ENCODE data around the gene STAT4.

DNA sequence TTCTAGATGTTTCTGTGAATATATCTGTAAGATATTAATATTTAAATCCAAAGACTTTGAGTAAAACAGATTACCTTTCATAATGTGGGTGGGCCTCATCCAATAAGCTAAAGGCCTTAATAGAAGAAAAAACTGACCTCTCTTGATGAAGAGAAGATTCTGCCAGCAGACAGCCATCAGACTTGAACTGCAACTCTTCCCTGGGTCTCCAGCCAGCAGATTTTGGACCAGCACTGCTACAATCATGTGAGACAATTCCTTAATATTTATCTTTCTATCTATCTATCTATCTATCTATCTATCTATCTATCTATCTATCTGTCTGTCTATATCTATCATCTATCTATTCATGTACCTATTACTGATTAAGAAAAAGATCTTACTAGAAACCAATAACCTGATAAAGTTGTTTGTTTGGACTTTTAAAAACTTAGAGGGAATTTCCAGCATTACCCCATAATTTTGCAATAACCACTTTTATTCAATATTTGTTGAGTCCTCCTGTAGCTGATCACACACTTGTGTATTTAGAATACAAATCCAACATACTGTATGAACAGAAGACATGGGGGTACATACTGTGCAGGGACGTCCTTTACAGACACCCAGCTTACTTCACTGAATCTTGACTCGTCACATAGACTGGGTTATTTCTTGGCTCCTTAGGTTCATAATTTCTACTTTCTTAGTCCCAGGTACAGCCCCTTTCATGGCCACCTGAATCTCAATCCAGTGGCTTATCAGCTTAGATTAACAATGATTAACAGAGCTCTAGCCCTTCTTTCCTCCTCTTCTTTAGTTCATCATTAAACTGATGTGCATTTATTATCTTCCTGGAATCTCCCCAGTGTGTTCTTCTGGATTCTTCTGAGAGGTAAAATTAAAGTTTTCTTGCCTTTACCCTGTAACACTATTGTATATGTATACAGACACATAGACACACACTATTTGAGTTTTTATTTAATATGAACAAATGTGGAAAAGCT is 27.2 kb upstream of the STAT4 start:
- TF ChIP-seq, protein P1, sequence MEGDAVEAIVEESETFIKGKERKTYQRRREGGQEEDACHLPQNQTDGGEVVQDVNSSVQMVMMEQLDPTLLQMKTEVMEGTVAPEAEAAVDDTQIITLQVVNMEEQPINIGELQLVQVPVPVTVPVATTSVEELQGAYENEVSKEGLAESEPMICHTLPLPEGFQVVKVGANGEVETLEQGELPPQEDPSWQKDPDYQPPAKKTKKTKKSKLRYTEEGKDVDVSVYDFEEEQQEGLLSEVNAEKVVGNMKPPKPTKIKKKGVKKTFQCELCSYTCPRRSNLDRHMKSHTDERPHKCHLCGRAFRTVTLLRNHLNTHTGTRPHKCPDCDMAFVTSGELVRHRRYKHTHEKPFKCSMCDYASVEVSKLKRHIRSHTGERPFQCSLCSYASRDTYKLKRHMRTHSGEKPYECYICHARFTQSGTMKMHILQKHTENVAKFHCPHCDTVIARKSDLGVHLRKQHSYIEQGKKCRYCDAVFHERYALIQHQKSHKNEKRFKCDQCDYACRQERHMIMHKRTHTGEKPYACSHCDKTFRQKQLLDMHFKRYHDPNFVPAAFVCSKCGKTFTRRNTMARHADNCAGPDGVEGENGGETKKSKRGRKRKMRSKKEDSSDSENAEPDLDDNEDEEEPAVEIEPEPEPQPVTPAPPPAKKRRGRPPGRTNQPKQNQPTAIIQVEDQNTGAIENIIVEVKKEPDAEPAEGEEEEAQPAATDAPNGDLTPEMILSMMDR (IDR thresholded peaks at IDR 0.05) = no peak
- TF ChIP-seq POLR2AphosphoS5 (IDR thresholded peaks at IDR 0.05) (no peak), POLR2A (IDR thresholded peaks at IDR 0.05) (no peak)

Data from transverse colon (tissue), 4 donors.